Lower leg skin (tissue), 4 donors: Measurements from ENCODE around the gene RERE. TPM values are rescaled to one million over a fixed set of nuclear protein-coding genes. Genes with fewer than 3 reads are reported as not detected.

ENCODE experiments used
- DNase-seq, 2 donors: peaks; one replicate each; pipeline ENCODE4 v3.0.0-alpha.2; 2019; ENCODE audit warnings: low spot score in 2 of 2
- H3K4me3 ChIP-seq: fragments of 200-600 bp; sonication (generic); 2 replicates; pipeline ENCODE4 v1.5.1; 2017; ENCODE audit warnings: mild to moderate bottlenecking, low read depth; ENCODE audit not compliant: poor library complexity, severe bottlenecking
- CTCF ChIP-seq, 3 donors: fragments of 450-650 bp; IDR thresholded peaks; one replicate each; pipeline ENCODE4 v1.5.1; 2016; ENCODE audit warnings: antibody characterized with exemption in 3 of 3, mild to moderate bottlenecking in 3 of 3, moderate library complexity in 2 of 3
- POLR2A ChIP-seq, 2 donors: fragments of 450-650 bp; IDR thresholded peaks; one replicate each; pipeline ENCODE4 v1.6.1; 2016 to 2017; ENCODE audit warnings: antibody characterized with exemption in 2 of 2, mild to moderate bottlenecking in 1 of 2, moderate library complexity in 1 of 2
- WGBS, 2 donors: methylation state at CpG; one replicate each; pipeline ENCODE4 v1.1.5; 2018; 5-methylcytosine and 5-hydroxymethylcytosine counted together
- intact Hi-C: fragments of 100-400 bp; cut with DNase I; formaldehyde crosslinking; loops from one replicate; pipeline ENCODE4 v1.15.0; 2023; ENCODE audit warnings: low total_unique reads
- total RNA-seq, 4 donors: library from RNA; depleted of rRNA; stranded (reverse); fragments of >200 nt; gene quantifications; one replicate each; pipeline ENCODE4 v1.1.0, GENCODE V29; 2016

RERE gene
- total RNA-seq, 4 donors from 2014 or later: 41.0 to 84.9 (median 76.8) TPM

- TF ChIP-seq CTCF (IDR thresholded peaks at IDR 0.05) (no peak), POLR2A (IDR thresholded peaks at IDR 0.05) (no peak)
- 87 to 95% methylated on average over 8 of the region's 8 CpGs for WGBS, 2 donors
- intact Hi-C loops: no loop called here
- peak in 1 of 2 donors; percentile 49 for DNase-seq
- H3K4me3 ChIP-seq: no peak overlapping the region
Observed at GRCh38 chr1:8807004-8807403, 10.4 kb downstream of the RERE start.

- intact Hi-C loops: no loop called here
- DNase-seq: peak in 1 of 2 donors; percentile 20
- no peak overlapping the region for H3K4me3 ChIP-seq
- WGBS, 2 donors: 98 to 100% methylated on average over 5 of the region's 5 CpGs
- TF ChIP-seq POLR2A (IDR thresholded peaks at IDR 0.05) (no peak), CTCF (IDR thresholded peaks at IDR 0.05) (no peak)
Observed at GRCh38 chr1:8800416-8800815, 17.0 kb downstream of the RERE start.

- H3K4me3 ChIP-seq: no peak overlapping the region
- intact Hi-C loops: no loop called here
- DNase-seq: no peak
- WGBS, 2 donors: 73 to 79% methylated on average over 5 of the region's 5 CpGs
- TF ChIP-seq POLR2A (IDR thresholded peaks at IDR 0.05): no peak
- no peak for TF ChIP-seq CTCF (IDR thresholded peaks at IDR 0.05)
Observed at GRCh38 chr1:8797216-8797615, 20.2 kb downstream of the RERE start.

DNA sequence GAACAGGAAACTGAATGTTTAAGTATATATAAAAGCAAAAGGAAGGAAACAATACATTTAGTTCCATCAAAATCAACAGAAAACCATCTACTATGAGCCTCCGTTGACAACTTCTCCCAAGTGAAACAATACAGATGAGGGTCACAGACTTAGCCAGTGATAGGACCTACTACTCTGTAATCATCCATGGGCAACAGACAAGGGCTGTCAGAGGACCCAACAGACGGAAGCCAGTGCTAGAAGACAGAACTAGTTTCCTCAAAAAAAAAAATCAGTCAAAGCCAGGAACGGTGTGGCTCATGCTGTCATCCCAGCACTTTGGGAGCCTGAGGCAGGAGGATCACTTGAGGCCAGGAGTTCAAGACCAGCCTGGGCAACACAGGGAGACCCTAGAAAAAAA lies 20.6 kb downstream of the RERE start:
- H3K4me3 ChIP-seq: no peak overlapping the region
- DNase-seq: peak in 1 of 2 donors; percentile 25
- WGBS, 2 donors: 60% methylated on average over 3 of the region's 3 CpGs
- intact Hi-C loops: no loop called here
- TF ChIP-seq POLR2A (IDR thresholded peaks at IDR 0.05): no peak
- no peak for TF ChIP-seq CTCF (IDR thresholded peaks at IDR 0.05)

DNA sequence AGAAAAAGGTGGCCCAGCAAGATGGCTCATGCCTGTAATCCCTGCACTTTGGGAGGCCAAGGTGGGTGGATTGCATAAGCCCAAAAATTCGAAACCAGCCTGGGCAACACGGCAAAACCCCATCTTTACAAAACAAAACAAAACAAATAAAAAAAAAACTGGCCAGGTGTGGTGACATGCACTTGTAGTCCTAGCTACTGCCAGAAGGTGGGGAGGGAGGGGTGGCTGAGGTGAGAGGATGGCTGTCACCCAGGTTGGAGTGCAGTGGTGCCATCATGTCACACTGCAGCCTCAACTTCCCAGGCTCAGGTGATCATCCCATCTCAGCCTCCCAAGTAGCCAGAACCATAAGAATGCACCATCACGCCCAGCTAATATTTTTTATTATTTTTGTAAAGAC lies 22.8 kb downstream of the RERE start:
- TF ChIP-seq POLR2A (IDR thresholded peaks at IDR 0.05) (no peak), CTCF (IDR thresholded peaks at IDR 0.05) (no peak)
- no peak overlapping the region for H3K4me3 ChIP-seq
- intact Hi-C loops: no loop called here
- WGBS, 2 donors: 85 to 91% methylated on average over 3 of the region's 3 CpGs
- peak in 1 of 2 donors; percentile 60 for DNase-seq

DNA sequence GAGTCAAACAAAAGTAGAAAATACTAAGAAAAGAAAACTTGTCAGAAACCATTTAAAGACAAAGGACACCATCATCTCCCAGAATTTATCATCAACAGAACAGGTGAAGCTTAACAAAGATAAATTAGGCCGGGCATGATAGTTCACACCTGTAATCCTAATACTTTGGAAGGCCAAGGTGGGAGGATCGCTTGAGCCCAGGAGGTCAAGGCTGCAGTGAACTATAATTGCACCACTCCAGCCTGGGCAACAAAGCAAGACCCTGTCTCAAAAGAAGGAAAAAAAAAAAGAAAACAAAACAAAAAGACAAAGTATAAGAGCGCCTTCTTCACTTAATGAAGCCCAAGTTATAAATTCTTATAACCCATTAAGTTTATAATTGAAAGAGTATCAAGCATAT lies 25.6 kb downstream of the RERE start:
- TF ChIP-seq CTCF (IDR thresholded peaks at IDR 0.05) (no peak), POLR2A (IDR thresholded peaks at IDR 0.05) (no peak)
- DNase-seq: no peak
- 94 to 97% methylated on average over 3 of the region's 3 CpGs for WGBS, 2 donors

More for the DNA sequence above, 25.6 kb downstream of the RERE start:
- no peak overlapping the region for H3K4me3 ChIP-seq
- intact Hi-C loops: no loop called here
